Measurements from ENCODE around the gene BTBD6.
"Not testable (repeated sequence)": the region's sequence is repeated elsewhere in the genome, so short reads cannot be mapped to it uniquely, and the experiment has no call there.

Gene BTBD6

DNA sequence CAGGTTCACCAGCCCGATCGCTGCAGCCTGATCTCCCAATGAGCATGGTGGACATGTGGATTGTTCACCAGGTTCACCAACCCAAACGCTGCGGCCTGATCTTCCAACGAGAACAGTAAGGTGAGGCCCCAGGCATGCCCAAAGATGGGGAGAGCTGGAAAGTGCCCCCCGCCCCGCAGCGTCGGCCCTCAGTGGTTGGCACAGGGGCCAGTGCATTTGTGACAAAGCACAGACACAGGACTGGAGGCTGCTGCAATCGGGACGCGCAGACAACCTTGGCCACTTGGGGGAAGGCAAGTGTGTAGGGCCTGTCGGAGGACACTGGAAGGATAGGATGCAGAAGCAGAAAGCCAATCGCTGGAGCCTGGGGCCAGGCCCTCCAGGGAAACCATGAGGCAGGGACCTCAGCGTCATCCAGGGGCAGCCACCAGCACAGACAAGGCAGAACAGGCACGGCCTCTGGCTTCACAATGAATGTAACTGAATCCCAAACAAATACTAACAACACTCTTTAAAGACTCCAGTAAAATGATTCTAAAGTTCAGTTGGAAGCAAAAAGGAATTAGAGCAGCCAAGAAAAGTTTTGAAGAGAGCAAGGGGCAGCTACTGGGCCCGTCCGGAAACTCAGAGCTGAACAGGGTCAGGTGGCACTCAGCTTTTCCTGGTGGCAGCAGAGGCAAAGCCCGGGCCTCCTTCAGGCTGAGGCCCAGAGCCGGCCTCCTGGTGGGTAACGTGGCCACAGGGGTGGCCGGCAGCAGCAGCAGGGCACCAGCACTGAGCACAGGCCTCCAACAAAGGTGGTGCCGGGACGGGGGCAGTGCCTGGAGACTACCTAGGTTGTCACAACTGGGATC is 39.1 kb downstream of the BTBD6 start:
- in situ Hi-C loops (cut with HindIII; ENCODE audit: low sequenced_read_pairs), result loop anchor here (25.0 kb wide), 1 partner anchor 100 kb away; the partner anchor contains the start of gene NUDT14
- TF ChIP-seq, protein P1, sequence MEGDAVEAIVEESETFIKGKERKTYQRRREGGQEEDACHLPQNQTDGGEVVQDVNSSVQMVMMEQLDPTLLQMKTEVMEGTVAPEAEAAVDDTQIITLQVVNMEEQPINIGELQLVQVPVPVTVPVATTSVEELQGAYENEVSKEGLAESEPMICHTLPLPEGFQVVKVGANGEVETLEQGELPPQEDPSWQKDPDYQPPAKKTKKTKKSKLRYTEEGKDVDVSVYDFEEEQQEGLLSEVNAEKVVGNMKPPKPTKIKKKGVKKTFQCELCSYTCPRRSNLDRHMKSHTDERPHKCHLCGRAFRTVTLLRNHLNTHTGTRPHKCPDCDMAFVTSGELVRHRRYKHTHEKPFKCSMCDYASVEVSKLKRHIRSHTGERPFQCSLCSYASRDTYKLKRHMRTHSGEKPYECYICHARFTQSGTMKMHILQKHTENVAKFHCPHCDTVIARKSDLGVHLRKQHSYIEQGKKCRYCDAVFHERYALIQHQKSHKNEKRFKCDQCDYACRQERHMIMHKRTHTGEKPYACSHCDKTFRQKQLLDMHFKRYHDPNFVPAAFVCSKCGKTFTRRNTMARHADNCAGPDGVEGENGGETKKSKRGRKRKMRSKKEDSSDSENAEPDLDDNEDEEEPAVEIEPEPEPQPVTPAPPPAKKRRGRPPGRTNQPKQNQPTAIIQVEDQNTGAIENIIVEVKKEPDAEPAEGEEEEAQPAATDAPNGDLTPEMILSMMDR (IDR thresholded peaks at IDR 0.05; ENCODE audit: low read depth, low read length, missing control alignments), result no peak
- H3K4me3 ChIP-seq (ENCODE audit: low read depth, low read length), result no peak overlapping the region
- no peak for DNase-seq (ENCODE audit: low read depth)

DNA sequence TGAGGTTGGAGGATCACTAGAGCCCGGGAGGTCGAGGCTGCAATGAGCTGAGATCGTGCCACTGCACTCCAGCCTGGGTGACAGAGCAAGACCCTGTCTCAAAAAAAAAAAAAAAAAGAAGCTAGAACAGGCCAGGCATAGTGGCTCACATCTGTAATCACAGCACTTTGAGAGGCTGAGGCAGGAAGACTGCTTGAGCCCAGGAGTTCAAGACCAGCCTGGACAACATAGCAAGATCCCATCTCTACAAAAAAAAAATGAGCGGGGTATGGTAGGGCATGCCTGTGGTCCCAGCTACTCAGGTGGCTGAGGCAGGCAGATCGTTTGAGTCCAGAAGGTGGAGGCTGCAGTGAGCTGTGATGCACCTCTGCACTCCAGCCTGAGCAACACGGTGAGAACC is 40.6 kb downstream of the BTBD6 start:
- in situ Hi-C loops (cut with HindIII; ENCODE audit: low sequenced_read_pairs), result loop anchor here (25.0 kb wide), 1 partner anchor 102 kb away; the partner anchor contains the start of gene NUDT14
- DNase-seq (ENCODE audit: low read depth); H3K4me3 ChIP-seq (ENCODE audit: low read depth, low read length): not testable (repeated sequence)

- TF ChIP-seq, protein P1 (IDR thresholded peaks at IDR 0.05; ENCODE audit: low read depth, low read length, missing control alignments), result no peak
- in situ Hi-C loops (cut with HindIII; ENCODE audit: low sequenced_read_pairs), result loop anchor here (25.0 kb wide), 1 partner anchor 103 kb away; the partner anchor contains the start of gene NUDT14
- no peak overlapping the region for H3K4me3 ChIP-seq (ENCODE audit: low read depth, low read length)
- DNase-seq (ENCODE audit: low read depth), result no peak
These were observed 42.5 kb downstream of the BTBD6 start for GRCh38 chr14:105290621-105291346.

DNA sequence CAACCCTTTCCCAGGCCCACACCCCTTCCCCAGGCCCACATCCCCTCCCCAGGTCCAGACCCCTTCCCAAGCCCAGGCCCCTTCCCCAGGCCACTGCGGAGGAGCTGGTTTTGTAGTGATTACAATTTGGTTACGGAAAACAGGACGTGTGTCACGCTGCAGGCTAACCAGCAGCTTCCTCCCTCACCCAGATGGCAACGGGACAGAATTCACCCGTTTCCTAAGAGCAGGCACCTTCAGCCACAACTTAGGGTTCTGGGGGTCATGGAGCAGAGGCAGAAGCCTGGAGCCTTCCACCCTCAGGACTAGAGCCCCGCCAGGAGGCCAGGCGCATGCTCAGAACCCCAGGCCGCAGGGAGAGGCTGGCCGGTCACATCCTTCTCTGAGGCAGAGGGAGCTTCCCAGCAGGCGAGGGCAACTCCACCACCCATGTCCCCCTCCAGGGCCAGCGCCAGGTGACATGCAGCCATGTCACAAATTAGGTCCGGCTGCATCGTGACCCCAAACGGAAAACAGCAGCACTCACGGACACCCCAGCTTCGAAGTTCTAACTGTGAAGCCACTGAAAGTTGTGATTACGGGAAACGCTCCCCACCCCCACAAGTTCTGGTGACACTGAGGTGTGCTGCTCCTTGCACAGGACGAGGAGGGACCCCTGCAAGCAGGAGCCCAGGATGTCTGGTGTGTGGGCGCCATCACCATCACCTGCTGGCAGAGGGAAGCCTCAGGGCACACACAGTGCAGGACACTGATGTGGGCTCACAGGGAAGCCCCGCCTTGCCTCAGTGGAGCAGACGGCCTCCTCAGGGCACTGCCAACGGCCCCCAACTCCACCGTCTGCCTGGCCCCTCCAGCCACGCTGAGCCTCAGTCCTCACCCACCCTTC is 44.7 kb downstream of the BTBD6 start:
- H3K4me3 ChIP-seq (ENCODE audit: low read depth, low read length), result no peak overlapping the region
- no peak for DNase-seq (ENCODE audit: low read depth)
- in situ Hi-C loops (cut with HindIII; ENCODE audit: low sequenced_read_pairs), result loop anchor here (25.0 kb wide), 1 partner anchor 106 kb away; the partner anchor contains the start of gene NUDT14
- TF ChIP-seq, protein P1 (IDR thresholded peaks at IDR 0.05; ENCODE audit: low read depth, low read length, missing control alignments), result no peak

DNA sequence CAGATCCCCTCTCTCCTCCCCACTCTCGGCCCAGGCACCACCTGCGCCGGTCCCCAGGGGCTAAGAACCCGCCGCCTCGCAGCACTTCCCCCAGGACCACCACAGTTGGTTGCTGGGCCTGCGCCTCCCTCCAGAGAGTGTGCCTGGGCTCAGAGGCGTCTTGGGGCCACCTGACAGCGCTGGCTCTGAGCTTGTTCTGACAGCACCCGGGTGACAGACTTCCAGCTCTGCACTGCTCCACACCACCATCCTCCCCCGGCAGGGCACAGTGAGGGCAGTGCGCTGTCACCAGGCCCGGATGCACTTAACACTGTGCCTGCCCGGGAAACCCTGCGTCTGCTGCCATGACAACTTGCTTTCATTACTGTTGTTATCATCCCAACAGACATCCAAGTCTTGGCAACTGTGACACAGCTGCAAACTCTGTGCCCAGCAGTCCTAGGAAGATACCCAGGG is 45.8 kb downstream of the BTBD6 start:
- TF ChIP-seq, protein P1 (IDR thresholded peaks at IDR 0.05; ENCODE audit: low read depth, low read length, missing control alignments), result no peak
- in situ Hi-C loops (cut with HindIII; ENCODE audit: low sequenced_read_pairs), result loop anchor here (25.0 kb wide), 1 partner anchor 107 kb away; the partner anchor contains the start of gene NUDT14
- DNase-seq (ENCODE audit: low read depth), result no peak

DNA sequence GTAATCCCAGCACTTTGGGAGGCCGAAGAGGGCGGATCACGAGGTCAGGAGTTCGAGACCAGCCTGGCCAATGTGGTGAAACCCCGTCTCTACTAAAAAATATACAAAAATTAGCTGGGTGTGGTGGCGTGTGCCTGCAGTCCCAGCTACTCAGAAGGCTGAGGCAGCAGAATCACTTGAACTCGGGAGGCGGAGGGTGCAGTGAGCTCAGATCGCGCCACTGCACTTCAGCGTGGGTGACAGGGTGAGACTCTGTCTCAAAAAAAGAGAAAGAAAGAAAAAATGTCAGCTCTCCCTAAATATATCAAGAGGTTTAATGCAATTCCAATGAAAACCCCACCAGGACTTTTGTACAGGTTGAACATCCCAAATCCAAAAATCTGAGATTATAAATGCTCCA is 49.0 kb downstream of the BTBD6 start:
- in situ Hi-C loops (cut with HindIII; ENCODE audit: low sequenced_read_pairs), result loop anchor here (25.0 kb wide), 1 partner anchor 110 kb away; the partner anchor contains the start of gene NUDT14
- DNase-seq (ENCODE audit: low read depth); H3K4me3 ChIP-seq (ENCODE audit: low read depth, low read length): not testable (repeated sequence)

More for the DNA sequence above, 45.8 kb downstream of the BTBD6 start:
- no peak overlapping the region for H3K4me3 ChIP-seq (ENCODE audit: low read depth, low read length)
